HepG2 (cell line): ENCODE data around the gene MBNL3. TPM values are rescaled to one million over a fixed set of nuclear protein-coding genes. Genes with fewer than 3 reads are reported as not detected.

Experiments
- ATAC-seq: fragments of 200-7000 bp; cut with Tn5 transposase; 3 replicates; pipeline ENCODE4 v1.9.1; 2020; ENCODE audit warnings: mild to moderate bottlenecking, moderate library complexity
- BruUV-seq: library from RNA; stranded (reverse); fragments of 400-500 nt; replicated peaks from 2 replicates; lab custom pipeline; 2021; lab: Mats Ljungman, UMichigan
- CTCF ChIA-PET: fragments of 300-600 bp; formaldehyde crosslinking; extraction: SDS; loops from one replicate; lab custom pipeline; 2021; ENCODE audit warnings: low total read pairs, inconsistent platforms, low intra/inter-chr PET ratio; lab: Yijun Ruan, JAX
- POLR2A ChIA-PET: fragments of 350-600 bp; sonication (Branson Sonifier 250); formaldehyde crosslinking; loops from one replicate; lab custom pipeline; 2020; ENCODE audit warnings: antibody characterized with exemption, inconsistent platforms; lab: Yijun Ruan, JAX
- DNase-seq: peaks from one replicate; pipeline ENCODE4 v3.0.0-alpha.2; 2015; ENCODE audit warnings: low spot score
- FAIRE-seq: peaks from 3 replicates; lab custom pipeline; 2011; peaks lifted over from hg19 to GRCh38; lab: Jason Lieb, UNC
- H2AFZ ChIP-seq: one replicate; pipeline ENCODE4 v1.6.1; 2011; ENCODE audit warnings: low read length, inconsistent platforms
- H3K27ac ChIP-seq: fragments of 300-600 bp; 3 replicates; pipeline ENCODE4 v1.8.0; 2011; ENCODE audit warnings: mixed run types, mild to moderate bottlenecking, mixed read lengths, low read length, inconsistent platforms; ENCODE audit not compliant: insufficient read depth; ENCODE audit errors: extremely low read length
- H3K27me3 ChIP-seq, 2 experiments: fragments of 200-600 bp in 1 of 2; 2 replicates in 1 of 2; 3 replicates in 1 of 2; pipeline versions ENCODE4 v1.6.0 to v1.8.0; 2011; ENCODE audit warnings: low read length in 2 of 2, mild to moderate bottlenecking in 2 of 2, moderate library complexity in 2 of 2, inconsistent platforms in 1 of 2; ENCODE audit not compliant: insufficient read depth in 2 of 2, control insufficient read depth in 1 of 2
- H3K36me3 ChIP-seq, 2 experiments: fragments of 200-600 bp in 1 of 2; replicated peaks in 1 of 2; 2 replicates in 1 of 2; 3 replicates in 1 of 2; pipeline versions ENCODE4 v1.5.1 to v1.8.0; 2011; ENCODE audit warnings: low read length in 2 of 2, inconsistent platforms in 1 of 2; ENCODE audit not compliant: insufficient read depth in 2 of 2, control insufficient read depth in 1 of 2
- H3K4me1 ChIP-seq: 2 replicates; pipeline ENCODE4 v1.5.1; 2012; ENCODE audit warnings: low read length, inconsistent platforms; ENCODE audit not compliant: insufficient read depth
- H3K4me2 ChIP-seq: 2 replicates; pipeline ENCODE4 v1.6.0; 2011; ENCODE audit warnings: low read depth, low read length, inconsistent platforms
- H3K4me3 ChIP-seq, 3 experiments: fragments of 200-600 bp in 1 of 3; sonication (generic), shearing (Covaris generic) in 1 of 3; replicated peaks in 1 of 3; 2 replicates each; pipeline ENCODE4 v1.5.1; 2011 to 2016; ENCODE audit warnings: low read length in 3 of 3, inconsistent platforms in 2 of 3, low read depth in 2 of 3, mild to moderate bottlenecking in 2 of 3, control low read depth in 1 of 3, mixed read lengths in 1 of 3; ENCODE audit not compliant: insufficient read depth in 1 of 3
- H3K79me2 ChIP-seq: one replicate; pipeline ENCODE4 v1.6.1; 2011; ENCODE audit warnings: low read length, inconsistent platforms; ENCODE audit not compliant: insufficient read depth
- H3K9ac ChIP-seq: 2 replicates; pipeline ENCODE4 v1.6.0; 2011; ENCODE audit warnings: mild to moderate bottlenecking, low read depth, low read length, inconsistent platforms; ENCODE audit not compliant: insufficient read depth
- H3K9me3 ChIP-seq: 2 replicates; pipeline ENCODE4 v1.5.1; 2012; ENCODE audit warnings: mild to moderate bottlenecking, low read length
- H4K20me1 ChIP-seq: 2 replicates; pipeline ENCODE4 v1.6.0; 2011; ENCODE audit warnings: inconsistent platforms, mild to moderate bottlenecking, low read length, moderate library complexity; ENCODE audit not compliant: insufficient read depth
- DPF2 ChIP-seq: sonication (generic); formaldehyde crosslinking; IDR thresholded peaks from 2 replicates; pipeline ENCODE4 v1.4.0; 2020; ENCODE audit warnings: mild to moderate bottlenecking, low read depth, missing genetic modification reagents, borderline replicate concordance
- FIP1L1 ChIP-seq: fragments of 200-400 bp; formaldehyde crosslinking; IDR thresholded peaks from 2 replicates; pipeline ENCODE4 v1.6.1; 2018; ENCODE audit warnings: low read depth, mild to moderate bottlenecking, low read length, moderate library complexity, borderline replicate concordance; ENCODE audit not compliant: insufficient read depth
- MED13 ChIP-seq: sonication (generic); formaldehyde crosslinking; IDR thresholded peaks from 2 replicates; pipeline ENCODE4 v1.5.0; 2020; ENCODE audit warnings: missing genetic modification reagents
- SNAPC2 ChIP-seq: sonication (generic); formaldehyde crosslinking; IDR thresholded peaks from 2 replicates; pipeline ENCODE4 v1.8.1; 2022; ENCODE audit warnings: mild to moderate bottlenecking, missing genetic modification reagents
- TARDBP ChIP-seq: sonication (generic); formaldehyde crosslinking; IDR thresholded peaks from 2 replicates; pipeline ENCODE4 v1.8.0; 2022; ENCODE audit warnings: mild to moderate bottlenecking, missing genetic modification reagents
- ZNF672 ChIP-seq: sonication (generic); formaldehyde crosslinking; IDR thresholded peaks from 2 replicates; pipeline ENCODE4 v1.8.1; 2022; ENCODE audit warnings: missing genetic modification reagents
- WGBS: methylation state at CpG from one replicate; pipeline ENCODE4 v1.1.6; 2017; ENCODE audit warnings: low lambda C conversion rate; 5-methylcytosine and 5-hydroxymethylcytosine counted together
- in situ Hi-C: cut with HindIII; loops from 2 replicates; pipeline ENCODE4 v1.10.0; 2017; ENCODE audit warnings: low pct_unique_long_range_greater_than_20kb; ENCODE audit not compliant: extremely low pct_ligation_motif_present
- intact Hi-C: fragments of 100-400 bp; cut with micrococcal nuclease; formaldehyde crosslinking; loops from one replicate; pipeline ENCODE4 v1.10.0; 2022; ENCODE audit not compliant: unreplicated experiment
- polyA plus RNA-seq, 8 experiments: library from polyadenylated mRNA; depleted of rRNA in 3 of 8; stranded (reverse) in 7 of 8; unstranded in 1 of 8; fragments of >200 nt; fragmentation: Illumina TruSeq in 4 of 8; extraction: Trizol in 4 of 8; gene quantifications; 2 replicates each; pipeline versions ENCODE4 v1.2.1 to v1.2.3, GENCODE V29; 2011 to 2016; ENCODE audit warnings: low read depth in 4 of 8, missing spikeins in 1 of 8, mixed read lengths in 1 of 8; ENCODE audit not compliant: insufficient read depth in 1 of 8
- total RNA-seq, 5 experiments: library from RNA; depleted of rRNA; stranded (reverse); fragments of >200 nt; fragmentation: Illumina TruSeq; extraction: Trizol; gene quantifications; 2 replicates each; pipeline ENCODE4 v1.2.3, GENCODE V29; 2016; ENCODE audit warnings: low read depth in 1 of 5
- TF ChIP-seq, protein P1 (sequence below): sonication (generic); formaldehyde crosslinking; IDR thresholded peaks from 2 replicates; pipeline ENCODE4 v1.4.0; 2020; ENCODE audit warnings: mild to moderate bottlenecking, missing genetic modification reagents
- TF ChIP-seq, protein P2 (sequence below): IDR thresholded peaks from 2 replicates; pipeline ENCODE4 v1.6.1; 2016; ENCODE audit warnings: missing genetic modification reagents, missing compliant biosample characterization
- TF ChIP-seq, protein P3 (sequence below): sonication (generic); formaldehyde crosslinking; IDR thresholded peaks from 2 replicates; pipeline ENCODE4 v1.4.0; 2020; ENCODE audit warnings: missing genetic modification reagents, low read depth, mild to moderate bottlenecking, borderline replicate concordance

MBNL3 gene
- total and polyA plus RNA-seq, 2 of the 13 experiments (the other 11 are each of a cell fraction or from before 2014, with no cell fraction given), result 155 to 257 TPM

DNA sequence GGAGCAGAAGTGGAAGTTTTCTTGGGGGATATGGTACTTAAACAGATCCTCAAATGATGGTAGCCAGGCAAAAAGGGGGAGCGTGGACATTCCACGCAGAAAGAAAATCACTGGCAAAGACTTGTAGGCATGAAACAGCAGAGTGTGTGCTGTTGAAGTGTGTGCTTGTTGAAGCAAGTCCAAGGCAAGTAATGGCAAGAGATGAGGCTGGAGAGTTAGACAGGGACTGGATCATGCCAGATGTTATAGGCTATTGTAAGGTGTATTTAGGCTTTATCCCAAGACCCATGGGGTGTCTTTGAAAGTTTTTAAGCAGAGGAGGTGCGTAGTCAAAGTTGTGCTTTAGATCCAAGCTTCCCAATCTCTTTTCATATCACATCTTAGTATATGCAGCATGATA is 124.5 kb downstream of the MBNL3 start:
- H3K9me3 ChIP-seq, result no peaks in the 10 kb centered on the region
- no TSS peak for BruUV-seq
- CTCF ChIA-PET, result no interaction called here
- POLR2A ChIA-PET, result no interaction called here
- no peak overlapping the region for H3K27ac ChIP-seq
- WGBS, result 100% methylated on average over 2 of the region's 3 CpGs
- H3K27me3 ChIP-seq, result no peaks in the 10 kb centered on the region
- intact Hi-C loops, result no loop called here
- H3K4me1 ChIP-seq, result peaks cover 40% of the 10 kb centered on the region
- TF ChIP-seq DPF2 (CRISPR knock-in tag) (no peak), TARDBP (CRISPR knock-in tag) (no peak), SNAPC2 (CRISPR knock-in tag) (no peak), FIP1L1 (no peak), ZNF672 (CRISPR knock-in tag) (no peak), MED13 (CRISPR knock-in tag) (no peak)
- TF ChIP-seq, protein P1, sequence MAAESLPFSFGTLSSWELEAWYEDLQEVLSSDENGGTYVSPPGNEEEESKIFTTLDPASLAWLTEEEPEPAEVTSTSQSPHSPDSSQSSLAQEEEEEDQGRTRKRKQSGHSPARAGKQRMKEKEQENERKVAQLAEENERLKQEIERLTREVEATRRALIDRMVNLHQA (CRISPR knock-in tag), result no peak
- TF ChIP-seq, protein P2, sequence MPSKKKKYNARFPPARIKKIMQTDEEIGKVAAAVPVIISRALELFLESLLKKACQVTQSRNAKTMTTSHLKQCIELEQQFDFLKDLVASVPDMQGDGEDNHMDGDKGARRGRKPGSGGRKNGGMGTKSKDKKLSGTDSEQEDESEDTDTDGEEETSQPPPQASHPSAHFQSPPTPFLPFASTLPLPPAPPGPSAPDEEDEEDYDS (CRISPR knock-in tag), result no peak
- TF ChIP-seq, protein P3, sequence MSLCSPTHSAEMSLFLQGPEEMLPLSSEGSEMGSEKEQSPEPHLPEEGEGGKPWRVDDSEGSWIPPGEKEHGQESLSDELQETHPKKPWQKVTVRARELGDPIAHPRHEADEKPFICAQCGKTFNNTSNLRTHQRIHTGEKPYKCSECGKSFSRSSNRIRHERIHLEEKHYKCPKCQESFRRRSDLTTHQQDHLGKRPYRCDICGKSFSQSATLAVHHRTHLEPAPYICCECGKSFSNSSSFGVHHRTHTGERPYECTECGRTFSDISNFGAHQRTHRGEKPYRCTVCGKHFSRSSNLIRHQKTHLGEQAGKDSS, result no peak
- TF ChIP-seq, all 625 proteins: peak for 0
- Histone ChIP-seq H3K4me3 (no peak overlapping the region), H2AFZ (no peak overlapping the region), H3K9ac (no peak overlapping the region), H3K79me2 (no peaks in the 10 kb centered on the region), H3K36me3 (no peaks in the 10 kb centered on the region; a peak in 1 of 5 replicates), H3K4me2 (no peak overlapping the region), H4K20me1 (no peaks in the 10 kb centered on the region)
- in situ Hi-C loops, result no loop called here
- no peak for DNase-seq
- ATAC-seq, result no peak
- FAIRE-seq, result no peak
